Stimulated activated CD4-positive, alpha-beta T cell treated with anti-CD3 and anti-CD28 coated beads, Interleukin-2, amount 100 ng/mL, for 24 hours (primary cell): ENCODE results near the gene COMMD9.
A peak's percentile ranks its signal among the peaks of the same experiment; 100 is the strongest.
"Not testable (repeated sequence)": the region's sequence is repeated elsewhere in the genome, so short reads cannot be mapped to it uniquely, and the experiment has no call there.

Experiments
- DNase-seq, 2 donors: peaks; one replicate each; pipeline ENCODE4 v3.0.0-alpha.2; 2020

COMMD9 gene

GRCh38 chr11:36289226-36289852 is at the start of gene COMMD9:
Gene COMMD9 (minus strand): TSS chr11:36289424. CDS start chr11:36289412, 12 bp downstream.
- peak; percentile 93 to 95 for DNase-seq

GRCh38 chr11:36333897-36334296 is 44.7 kb upstream of the COMMD9 start:
- DNase-seq: no peak

- DNase-seq: no peak
These were observed 44.2 kb upstream of the COMMD9 start for GRCh38 chr11:36333468-36333867.

- DNase-seq: no peak
These were observed 41.2 kb upstream of the COMMD9 start for GRCh38 chr11:36330411-36330810.

GRCh38 chr11:36328966-36329673 is 39.9 kb upstream of the COMMD9 start:
- no peak for DNase-seq

- DNase-seq: no peak
These were observed 37.5 kb upstream of the COMMD9 start for GRCh38 chr11:36326524-36327419.

GRCh38 chr11:36325403-36325802 is 36.2 kb upstream of the COMMD9 start:
- not testable (repeated sequence) for DNase-seq

- not testable (repeated sequence) for DNase-seq
These were observed 35.7 kb upstream of the COMMD9 start for GRCh38 chr11:36324956-36325355.

GRCh38 chr11:36317992-36318391 is 28.8 kb upstream of the COMMD9 start:
- no peak for DNase-seq

GRCh38 chr11:36316049-36316448 is 26.8 kb upstream of the COMMD9 start:
- no peak for DNase-seq

GRCh38 chr11:36314434-36314767 is 25.2 kb upstream of the COMMD9 start:
- no peak for DNase-seq

- no peak for DNase-seq
These were observed 24.7 kb upstream of the COMMD9 start for GRCh38 chr11:36313750-36314433.

GRCh38 chr11:36312611-36313472 is 23.6 kb upstream of the COMMD9 start:
- no peak for DNase-seq

- DNase-seq: no peak
These were observed 22.8 kb upstream of the COMMD9 start for GRCh38 chr11:36311926-36312595.

- no peak for DNase-seq
These were observed 20.6 kb upstream of the COMMD9 start for GRCh38 chr11:36309779-36310178.

- no peak for DNase-seq
These were observed 19.4 kb upstream of the COMMD9 start for GRCh38 chr11:36308577-36308976.

GRCh38 chr11:36306888-36307287 is 17.7 kb upstream of the COMMD9 start:
- peak in 1 of 2 donors; percentile 11 for DNase-seq

- DNase-seq: no peak
These were observed 15.8 kb upstream of the COMMD9 start for GRCh38 chr11:36305047-36305446.

GRCh38 chr11:36304351-36304750 is 15.1 kb upstream of the COMMD9 start:
- DNase-seq: no peak

- DNase-seq: no peak
These were observed 11.4 kb upstream of the COMMD9 start for GRCh38 chr11:36300650-36301049.

GRCh38 chr11:36296884-36297543 is 7.8 kb upstream of the COMMD9 start:
- no peak for DNase-seq
